ENCODE results near the gene MTNR1B.

The MTNR1B gene

DNA sequence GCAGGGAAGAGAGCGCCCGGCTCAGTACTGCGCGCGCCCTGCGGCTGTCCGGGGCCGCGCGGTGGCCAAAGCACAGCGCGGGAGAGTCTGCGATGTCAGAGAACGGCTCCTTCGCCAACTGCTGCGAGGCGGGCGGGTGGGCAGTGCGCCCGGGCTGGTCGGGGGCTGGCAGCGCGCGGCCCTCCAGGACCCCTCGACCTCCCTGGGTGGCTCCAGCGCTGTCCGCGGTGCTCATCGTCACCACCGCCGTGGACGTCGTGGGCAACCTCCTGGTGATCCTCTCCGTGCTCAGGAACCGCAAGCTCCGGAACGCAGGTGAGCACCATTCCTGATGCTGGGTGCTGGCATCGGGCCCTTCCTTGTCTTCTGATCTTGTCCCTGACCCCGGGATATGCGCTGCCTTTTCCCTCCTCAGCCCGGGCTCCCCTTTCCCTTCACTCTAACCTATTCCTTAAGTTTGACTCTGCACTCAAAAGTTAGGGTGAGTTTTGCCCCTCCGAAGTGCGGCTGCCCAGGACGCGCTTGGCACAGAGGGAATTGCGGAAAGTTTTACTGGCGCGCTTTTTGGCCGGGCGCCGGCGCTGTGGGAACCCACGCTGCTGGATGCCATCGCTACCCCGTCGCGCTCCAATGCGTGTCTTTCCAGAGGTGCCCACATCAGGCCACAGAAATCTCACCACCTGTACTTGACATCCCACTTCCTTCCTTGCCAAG, at the start of gene MTNR1B:
Gene MTNR1B (plus strand): TSS at position 18 of the 714 bp plus-strand sequence. CDS start 75 bp downstream, at position 93.
- no peak for DNase-seq (ENCODE audit: low spot score)

DNA sequence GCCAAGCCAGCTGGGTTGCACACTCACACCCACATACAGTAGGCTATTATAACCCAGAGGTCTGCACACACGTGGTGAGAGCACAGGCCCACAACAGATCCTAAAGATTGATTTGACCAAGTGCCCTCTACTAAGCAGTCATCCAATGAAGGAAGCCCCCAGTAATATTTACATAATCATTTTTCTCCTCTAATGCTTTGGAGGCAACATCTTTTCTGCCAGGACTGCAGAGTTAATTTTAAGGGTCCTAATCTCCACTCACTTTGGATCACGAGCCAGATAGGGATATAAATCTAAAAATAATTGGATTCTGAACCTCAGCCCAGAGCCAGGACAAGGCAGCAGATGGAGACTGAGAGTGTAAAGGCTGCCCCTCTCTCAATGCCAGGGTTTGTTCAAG, 49.1 kb upstream of the MTNR1B start:
- DNase-seq (ENCODE audit: low spot score): no peak

GRCh38 chr11:92922731-92923130, 46.7 kb upstream of the MTNR1B start:
- no peak for DNase-seq (ENCODE audit: low spot score)

- DNase-seq (ENCODE audit: low spot score): no peak
These were observed 40.2 kb upstream of the MTNR1B start for GRCh38 chr11:92929246-92929645.

GRCh38 chr11:92929653-92930052, 39.8 kb upstream of the MTNR1B start:
- no peak for DNase-seq (ENCODE audit: low spot score)

GRCh38 chr11:92931746-92932422, 37.6 kb upstream of the MTNR1B start:
- no peak for DNase-seq (ENCODE audit: low spot score)

DNA sequence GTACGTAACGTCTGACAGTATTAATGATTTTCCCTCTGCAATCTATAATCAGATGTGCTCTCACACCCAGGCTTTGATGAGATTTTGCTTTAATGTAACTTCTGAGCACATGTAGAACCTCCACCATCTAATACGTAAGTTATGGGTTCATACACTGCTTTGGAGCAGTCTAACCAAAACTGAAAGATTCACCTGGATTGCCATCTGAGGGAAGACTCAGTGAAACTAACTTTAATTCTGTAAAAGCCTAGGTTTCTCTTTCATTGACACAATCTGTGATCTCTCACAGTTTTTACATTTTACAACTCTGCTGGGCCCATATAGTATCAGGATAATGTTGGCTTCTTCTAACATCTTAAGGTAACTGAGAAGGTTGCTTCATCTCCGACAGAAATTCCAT, 30.1 kb upstream of the MTNR1B start:
- DNase-seq (ENCODE audit: low spot score): no peak

- no peak for DNase-seq (ENCODE audit: low spot score)
These were observed 27.5 kb upstream of the MTNR1B start for GRCh38 chr11:92941676-92942571.

- DNase-seq (ENCODE audit: low spot score): no peak
These were observed 22.7 kb upstream of the MTNR1B start for GRCh38 chr11:92946707-92947106.

- DNase-seq (ENCODE audit: low spot score): no peak
These were observed 21.3 kb upstream of the MTNR1B start for GRCh38 chr11:92948116-92948515.

DNA sequence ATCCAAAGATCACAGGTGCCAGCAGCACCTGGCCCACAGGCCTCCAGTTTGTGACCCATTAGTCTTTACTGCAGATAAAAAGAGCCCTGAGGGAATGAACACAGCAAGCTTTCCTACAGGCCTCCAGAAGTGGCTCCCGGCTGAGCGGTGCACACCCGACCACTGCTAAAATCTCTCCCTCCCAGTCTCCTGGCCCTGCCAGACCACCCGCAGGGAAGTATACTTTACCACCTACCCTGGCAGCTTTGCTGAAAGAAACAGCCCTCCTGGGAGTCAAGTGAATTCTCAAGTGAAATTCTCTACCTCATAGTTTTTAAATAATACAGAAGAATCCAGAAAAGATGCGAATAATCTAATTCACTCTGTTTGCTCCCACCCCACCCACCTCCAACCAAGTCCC, 15.4 kb upstream of the MTNR1B start:
- DNase-seq (ENCODE audit: low spot score): no peak

DNA sequence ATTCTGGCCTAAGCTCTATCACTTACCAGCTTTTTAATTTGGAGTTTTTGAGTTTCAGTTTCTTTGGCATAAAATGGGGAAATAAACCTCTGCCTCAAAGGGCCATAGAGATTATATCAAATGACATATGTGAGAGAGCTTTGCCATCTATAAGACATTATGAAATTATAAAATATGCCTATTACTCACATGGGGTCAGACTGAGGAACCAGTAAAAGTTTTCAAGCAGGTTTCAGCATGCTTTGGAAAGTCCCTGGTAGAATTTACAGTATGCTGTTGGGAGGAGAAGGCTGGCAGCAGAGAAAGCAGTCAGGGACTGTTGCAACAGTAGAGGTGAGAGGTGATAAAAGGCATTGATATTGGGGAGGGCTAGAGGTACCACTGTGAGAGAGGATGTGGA, 13.6 kb upstream of the MTNR1B start:
- no peak for DNase-seq (ENCODE audit: low spot score)

DNA sequence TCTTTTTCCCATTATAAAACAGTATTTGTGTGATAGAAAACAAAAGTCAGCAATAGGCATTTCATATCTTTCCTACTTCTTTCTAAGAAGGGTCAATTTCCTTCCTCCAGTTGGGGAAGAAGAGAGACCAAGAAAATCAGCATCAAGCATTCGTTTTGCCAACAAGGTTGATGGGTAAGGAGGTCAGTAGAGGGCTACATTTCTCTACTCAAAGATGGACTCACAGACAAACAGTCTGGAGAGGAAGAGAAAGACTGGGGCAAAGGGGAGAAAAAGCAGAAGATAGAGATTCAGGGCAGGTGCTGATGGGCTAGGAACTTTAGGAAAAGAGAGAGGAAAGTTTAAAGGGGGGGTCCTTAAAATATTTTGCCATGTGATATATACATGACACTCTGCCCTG, 8.6 kb upstream of the MTNR1B start:
- no peak for DNase-seq (ENCODE audit: low spot score)

DNA sequence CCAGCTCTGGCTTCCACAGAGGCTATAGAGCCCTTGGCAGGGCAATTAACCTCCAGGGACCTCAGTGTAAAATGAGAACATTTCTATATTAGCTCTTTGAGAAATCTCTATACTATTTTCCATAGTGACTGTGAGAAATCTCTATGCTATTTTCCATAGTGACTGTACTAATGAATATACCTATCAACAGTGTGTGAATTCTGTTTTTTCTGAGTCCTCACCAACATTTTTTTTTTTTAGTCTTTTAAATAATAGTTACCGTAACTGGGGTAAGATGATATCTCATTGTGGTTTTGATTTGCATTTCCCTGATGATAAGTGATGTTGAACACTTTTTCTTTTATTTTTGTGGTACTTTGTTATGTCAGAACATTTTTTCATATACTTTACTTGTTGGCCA, 7.0 kb upstream of the MTNR1B start:
- DNase-seq (ENCODE audit: low spot score): no peak

DNA sequence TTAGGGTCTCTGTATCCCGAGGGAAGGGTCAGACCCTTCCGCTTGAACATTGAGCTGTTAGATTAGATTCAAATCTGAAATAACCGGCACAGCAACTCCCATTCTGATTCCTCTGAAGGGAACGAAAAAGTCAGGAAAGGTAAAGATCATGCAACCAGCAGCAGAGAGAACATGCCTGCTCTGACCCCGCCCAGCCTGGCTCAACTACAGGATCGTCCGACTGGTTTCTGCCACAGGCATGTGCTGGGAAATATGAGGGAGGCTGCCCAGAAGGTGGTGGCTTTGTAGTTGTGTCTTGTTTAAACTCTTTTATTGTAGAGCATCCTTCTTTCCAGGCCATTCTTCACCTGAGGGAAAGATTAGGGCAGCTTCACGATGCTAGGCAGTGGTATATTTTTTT, 5.0 kb upstream of the MTNR1B start:
- no peak for DNase-seq (ENCODE audit: low spot score)

DNA sequence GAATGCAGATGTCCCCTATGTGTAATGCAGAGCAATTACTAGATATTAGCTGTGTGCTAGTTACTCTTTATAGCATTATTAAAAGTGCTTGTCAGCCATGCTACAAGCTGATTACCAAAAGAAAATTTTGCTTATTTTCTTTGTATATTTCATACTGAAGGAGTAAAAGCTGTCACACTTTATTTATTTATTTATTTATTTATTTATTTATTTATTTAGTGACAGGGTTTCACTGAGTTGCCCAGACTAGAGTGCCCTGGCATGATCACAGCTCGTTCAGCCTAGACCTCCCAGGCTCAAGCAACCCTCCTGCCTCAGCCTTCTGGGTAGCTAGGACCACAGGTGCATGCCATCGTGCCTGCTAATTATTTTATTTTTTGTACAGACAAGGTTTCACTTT, 4.3 kb upstream of the MTNR1B start:
- DNase-seq (ENCODE audit: low spot score): no peak

GRCh38 chr11:92967178-92967577, 2.3 kb upstream of the MTNR1B start:
- no peak for DNase-seq (ENCODE audit: low spot score)

DNA sequence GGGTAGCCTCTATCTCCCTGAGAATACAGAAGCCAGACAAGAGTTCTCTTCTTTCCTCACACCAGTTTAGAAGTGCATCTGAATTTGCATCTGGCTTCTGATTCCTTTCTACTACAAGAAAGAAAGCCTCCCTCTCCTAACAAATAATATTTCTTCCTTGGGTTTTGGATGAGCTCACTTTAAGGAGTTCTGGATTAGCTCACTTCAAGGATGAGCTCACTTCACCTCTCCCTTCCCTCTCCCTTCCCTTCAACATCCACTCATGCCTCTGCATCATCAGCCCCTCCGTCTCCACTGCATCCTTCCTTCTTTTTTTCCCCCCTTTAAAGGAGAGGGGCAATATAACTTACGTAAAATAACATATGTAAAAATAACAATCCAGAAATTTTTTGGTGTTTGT, 1.6 kb upstream of the MTNR1B start:
- no peak for DNase-seq (ENCODE audit: low spot score)

DNA sequence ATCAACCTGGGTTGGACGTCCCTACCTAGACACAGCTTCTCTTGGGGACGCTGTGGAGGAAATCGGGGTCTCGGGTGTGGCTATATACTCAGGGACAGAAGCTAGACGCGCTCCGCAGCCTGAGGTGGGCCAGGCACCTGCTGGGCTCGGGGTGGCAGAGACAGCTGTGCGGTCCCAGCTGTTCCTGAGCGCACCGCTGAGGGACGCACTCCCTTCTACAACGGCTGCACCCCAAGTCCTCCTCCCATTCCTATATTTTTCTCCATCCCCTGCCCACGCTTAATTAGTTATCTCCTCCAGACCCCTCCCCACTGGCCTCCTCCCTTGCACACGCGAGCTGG, 188 bp upstream of the MTNR1B start:
- DNase-seq (ENCODE audit: low spot score): no peak

DNA sequence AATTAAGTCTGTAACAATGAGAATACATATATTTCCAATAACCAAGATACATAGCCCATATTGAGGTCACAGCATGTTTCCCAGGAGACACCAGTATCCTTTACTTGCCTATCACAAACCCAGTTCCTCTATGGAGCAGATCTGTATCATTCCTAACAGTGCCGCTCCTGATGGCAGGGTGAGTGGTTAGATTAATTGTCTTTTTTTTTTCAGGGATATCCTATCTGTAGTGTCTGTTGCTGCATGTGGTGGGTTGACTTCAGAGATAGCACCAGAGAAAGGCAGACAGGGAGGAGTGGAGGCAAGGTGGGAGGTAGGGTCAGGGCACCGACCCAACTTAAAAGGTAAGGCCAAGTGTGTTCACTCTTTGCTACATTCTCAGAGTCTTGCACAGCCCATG, 2.8 kb downstream of the MTNR1B start:
- DNase-seq (ENCODE audit: low spot score): no peak

GRCh38 chr11:92975285-92975684, 5.8 kb downstream of the MTNR1B start:
- no peak for DNase-seq (ENCODE audit: low spot score)

DNA sequence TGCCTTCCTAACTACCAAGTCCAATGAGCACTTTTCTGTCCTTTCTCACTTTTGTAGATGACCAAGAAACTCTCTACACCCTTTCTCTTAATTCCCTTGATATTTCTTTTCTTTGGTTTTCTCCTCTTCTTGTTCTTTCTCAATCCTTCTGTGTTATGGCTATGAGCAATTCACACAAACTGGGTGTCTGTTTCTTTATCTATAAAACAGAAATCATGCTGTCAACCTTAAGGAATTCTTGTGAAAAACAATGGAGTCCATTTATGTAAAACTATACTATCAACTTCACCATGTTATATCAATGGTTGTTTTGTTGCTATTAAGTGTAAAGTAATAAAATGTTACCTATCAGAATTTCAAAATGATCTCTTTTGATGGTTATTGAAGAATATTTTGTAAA, 7.2 kb downstream of the MTNR1B start:
- no peak for DNase-seq (ENCODE audit: low spot score)

DNA sequence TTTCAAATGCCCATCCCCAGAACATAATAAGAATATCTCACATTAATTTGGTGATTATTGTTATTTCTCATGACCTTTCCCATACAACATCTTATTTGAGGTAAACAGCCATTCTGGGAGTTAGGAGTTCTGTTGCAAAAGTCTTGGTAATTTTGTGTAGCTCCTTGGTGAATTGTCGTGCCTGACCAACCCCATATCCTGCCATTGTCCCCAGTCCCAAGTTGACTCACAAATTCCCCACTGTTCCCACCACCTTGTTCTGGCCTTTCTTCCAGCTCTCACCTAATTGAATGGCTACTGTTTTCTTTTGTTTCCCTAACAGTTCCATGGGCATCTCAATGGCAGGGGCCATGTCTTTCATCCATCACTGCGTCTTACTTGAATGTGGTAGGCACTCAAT, 8.0 kb downstream of the MTNR1B start:
- no peak for DNase-seq (ENCODE audit: low spot score)
